MM.1S (cell line): ENCODE measurements around the gene AGAP1.

Experiments used
- DNase-seq: peaks from one replicate; pipeline ENCODE4 v3.0.0-alpha.2; 2015
- H2AFZ ChIP-seq: fragments of 300-600 bp; sonication (generic); 2 replicates; pipeline ENCODE4 v1.6.0; 2016; ENCODE audit warnings: antibody characterized with exemption, low read length
- H3F3A ChIP-seq: fragments of 300-600 bp; sonication (generic); 2 replicates; pipeline ENCODE4 v1.6.1; 2016; ENCODE audit warnings: mild to moderate bottlenecking, antibody characterized with exemption, low read length, moderate library complexity, mixed read lengths; ENCODE audit not compliant: insufficient read depth
- H3K27ac ChIP-seq: fragments of 300-600 bp; sonication (generic); 2 replicates; pipeline ENCODE4 v1.5.1; 2016; ENCODE audit warnings: mild to moderate bottlenecking, low read length
- H3K27me3 ChIP-seq: fragments of 300-600 bp; sonication (generic); replicated peaks from 2 replicates; pipeline ENCODE4 v1.6.0; 2016; ENCODE audit warnings: low read length; ENCODE audit not compliant: insufficient read depth
- H3K36me3 ChIP-seq: fragments of 300-600 bp; sonication (generic); replicated peaks from 2 replicates; pipeline ENCODE4 v1.6.1; 2016; ENCODE audit warnings: mild to moderate bottlenecking, low read length, mixed read lengths; ENCODE audit not compliant: insufficient read depth
- H3K4me1 ChIP-seq: fragments of 300-600 bp; sonication (generic); 2 replicates; pipeline ENCODE4 v1.6.1; 2016; ENCODE audit warnings: low read length, mixed read lengths
- H3K4me2 ChIP-seq: fragments of 300-600 bp; sonication (generic); 2 replicates; pipeline ENCODE4 v1.6.0; 2016; ENCODE audit warnings: low read depth, low read length
- H3K4me3 ChIP-seq: fragments of 300-600 bp; sonication (generic); 2 replicates; pipeline ENCODE4 v1.5.1; 2016; ENCODE audit warnings: low read length, mixed read lengths
- H3K79me2 ChIP-seq: fragments of 300-600 bp; sonication (generic); 2 replicates; pipeline ENCODE4 v1.6.1; 2016; ENCODE audit warnings: mixed run types, low read length, mixed read lengths
- H3K9ac ChIP-seq: fragments of 300-600 bp; sonication (generic); 2 replicates; pipeline ENCODE4 v1.6.1; 2016; ENCODE audit warnings: low read length, mixed read lengths
- H3K9me2 ChIP-seq: fragments of 300-600 bp; sonication (generic); replicated peaks from 2 replicates; pipeline ENCODE4 v1.6.1; 2016; ENCODE audit warnings: mild to moderate bottlenecking, low read length, mixed read lengths; ENCODE audit not compliant: insufficient read depth
- H3K9me3 ChIP-seq: fragments of 300-600 bp; sonication (generic); replicated peaks from 2 replicates; pipeline ENCODE4 v1.6.1; 2016; ENCODE audit warnings: mild to moderate bottlenecking, low read length, mixed read lengths; ENCODE audit not compliant: insufficient read depth
- H4K20me1 ChIP-seq: fragments of 300-600 bp; sonication (generic); 2 replicates; pipeline ENCODE4 v1.6.1; 2016; ENCODE audit warnings: mild to moderate bottlenecking, low read length, moderate library complexity, mixed read lengths; ENCODE audit not compliant: insufficient read depth
- CTCF ChIP-seq: fragments of 300-600 bp; sonication (generic); IDR thresholded peaks from 2 replicates; pipeline ENCODE4 v1.5.1; 2016; ENCODE audit warnings: antibody characterized with exemption, low read length, mixed read lengths
- EZH2 ChIP-seq: fragments of 300-600 bp; sonication (generic); optimal IDR thresholded peaks from 2 replicates; pipeline ENCODE3; 2017; ENCODE audit warnings: low read depth, mild to moderate bottlenecking, antibody characterized with exemption, low read length, mixed read lengths
- EZH2phosphoT487 ChIP-seq: fragments of 300-600 bp; sonication (generic); IDR thresholded peaks from 2 replicates; pipeline ENCODE4 v1.6.1; 2018; ENCODE audit warnings: antibody characterized with exemption, low read length

The AGAP1 gene

GRCh38 chr2:235698028-235698427 lies 204.2 kb downstream of the AGAP1 start:
- no peak overlapping the region for H3K27ac ChIP-seq
- no peaks in the 10 kb centered on the region for H3K4me1 ChIP-seq
- H3K4me2 ChIP-seq, result no peak overlapping the region
- no peaks in the 10 kb centered on the region for H3F3A ChIP-seq
- TF ChIP-seq EZH2, result no peak
- no peak overlapping the region for H3K9ac ChIP-seq
- H4K20me1 ChIP-seq, result no peaks in the 10 kb centered on the region
- no peak overlapping the region for H2AFZ ChIP-seq
- H3K79me2 ChIP-seq, result peaks cover 85% of the 10 kb centered on the region
- H3K9me3 ChIP-seq, result no peaks in the 10 kb centered on the region
- H3K9me2 ChIP-seq, result no peaks in the 10 kb centered on the region
- DNase-seq, result no peak
- H3K36me3 ChIP-seq, result no peaks in the 10 kb centered on the region
- H3K27me3 ChIP-seq, result no peaks in the 10 kb centered on the region
- no peak overlapping the region for H3K4me3 ChIP-seq

- Histone ChIP-seq H3K4me2 (no peak overlapping the region), H3K9me2 (no peaks in the 10 kb centered on the region), H3F3A (no peaks in the 10 kb centered on the region), H2AFZ (no peak overlapping the region), H3K9me3 (no peaks in the 10 kb centered on the region), H3K9ac (no peak overlapping the region), H3K4me3 (no peak overlapping the region), H4K20me1 (no peaks in the 10 kb centered on the region), H3K27ac (no peak overlapping the region), H3K4me1 (no peaks in the 10 kb centered on the region), H3K36me3 (no peaks in the 10 kb centered on the region), H3K79me2 (peaks cover 83% of the 10 kb centered on the region), H3K27me3 (no peaks in the 10 kb centered on the region)
- DNase-seq, result no peak
- TF ChIP-seq EZH2 (no peak), EZH2phosphoT487 (no peak), CTCF (no peak)
Measured at GRCh38 chr2:235698491-235698890, 204.6 kb downstream of the AGAP1 start.

- H3K4me1 ChIP-seq, result no peaks in the 10 kb centered on the region
Measured at GRCh38 chr2:235699576-235699975, 205.7 kb downstream of the AGAP1 start.

More at GRCh38 chr2:235699576-235699975, 205.7 kb downstream of the AGAP1 start:
- TF ChIP-seq EZH2, result no peak
- TF ChIP-seq EZH2phosphoT487, result no peak
- TF ChIP-seq CTCF, result no peak
- H4K20me1 ChIP-seq, result no peaks in the 10 kb centered on the region
- no peak overlapping the region for H3K4me3 ChIP-seq
- H3F3A ChIP-seq, result no peaks in the 10 kb centered on the region
- no peaks in the 10 kb centered on the region for H3K27me3 ChIP-seq
- no peaks in the 10 kb centered on the region for H3K9me2 ChIP-seq
- H3K79me2 ChIP-seq, result peaks cover 88% of the 10 kb centered on the region
- H3K4me2 ChIP-seq, result no peak overlapping the region
- H3K36me3 ChIP-seq, result no peaks in the 10 kb centered on the region
- no peak overlapping the region for H3K9ac ChIP-seq
- H2AFZ ChIP-seq, result no peak overlapping the region
- no peak overlapping the region for H3K27ac ChIP-seq
- no peak for DNase-seq
- no peaks in the 10 kb centered on the region for H3K9me3 ChIP-seq
